ENCODE measurements around the gene TNFAIP8L1.

DNA sequence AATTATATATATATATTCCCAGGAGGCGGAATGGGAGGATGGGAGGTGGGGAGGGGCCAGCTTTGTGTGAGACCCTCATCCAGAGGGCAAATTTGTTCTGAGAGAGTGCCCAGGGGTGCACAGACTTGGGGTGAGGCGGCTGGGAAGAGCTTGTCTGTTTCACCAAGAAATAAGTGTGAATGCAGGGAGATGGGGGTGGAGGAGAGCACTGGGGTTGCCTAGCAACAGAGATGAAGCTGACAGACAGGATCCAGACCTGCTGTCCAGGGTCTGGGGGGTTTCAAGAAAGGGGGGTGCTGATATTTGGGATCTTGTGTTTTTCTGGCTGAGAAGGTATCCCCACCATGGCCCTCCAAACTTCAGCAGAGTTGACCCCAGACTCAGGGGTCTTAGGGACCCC is 18.6 kb upstream of the TNFAIP8L1 start:
- TF ChIP-seq, protein P1, sequence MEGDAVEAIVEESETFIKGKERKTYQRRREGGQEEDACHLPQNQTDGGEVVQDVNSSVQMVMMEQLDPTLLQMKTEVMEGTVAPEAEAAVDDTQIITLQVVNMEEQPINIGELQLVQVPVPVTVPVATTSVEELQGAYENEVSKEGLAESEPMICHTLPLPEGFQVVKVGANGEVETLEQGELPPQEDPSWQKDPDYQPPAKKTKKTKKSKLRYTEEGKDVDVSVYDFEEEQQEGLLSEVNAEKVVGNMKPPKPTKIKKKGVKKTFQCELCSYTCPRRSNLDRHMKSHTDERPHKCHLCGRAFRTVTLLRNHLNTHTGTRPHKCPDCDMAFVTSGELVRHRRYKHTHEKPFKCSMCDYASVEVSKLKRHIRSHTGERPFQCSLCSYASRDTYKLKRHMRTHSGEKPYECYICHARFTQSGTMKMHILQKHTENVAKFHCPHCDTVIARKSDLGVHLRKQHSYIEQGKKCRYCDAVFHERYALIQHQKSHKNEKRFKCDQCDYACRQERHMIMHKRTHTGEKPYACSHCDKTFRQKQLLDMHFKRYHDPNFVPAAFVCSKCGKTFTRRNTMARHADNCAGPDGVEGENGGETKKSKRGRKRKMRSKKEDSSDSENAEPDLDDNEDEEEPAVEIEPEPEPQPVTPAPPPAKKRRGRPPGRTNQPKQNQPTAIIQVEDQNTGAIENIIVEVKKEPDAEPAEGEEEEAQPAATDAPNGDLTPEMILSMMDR (IDR thresholded peaks at IDR 0.05 in 8 of 11, conservative IDR thresholded peaks at IDR 0.05 in 3 of 11), result no peak
- TF ChIP-seq POLR2AphosphoS5 (IDR thresholded peaks at IDR 0.05), result no peak

Measured in spleen (tissue), 7 donors.